Measurements from ENCODE around the gene REX1BD. TPM values are rescaled to one million over a fixed set of nuclear protein-coding genes. Genes with fewer than 3 reads are reported as not detected.

REX1BD gene
- total and polyA plus RNA-seq, 2 of the 4 experiments (the other 2 are of a cell fraction) = 14.2 to 44.6 TPM

GRCh38 chr19:18542941-18543813, 45.4 kb upstream of the REX1BD start, which contains the start of gene FKBP8:
Gene FKBP8 (minus strand): TSS chr19:18543573. CDS start chr19:18541970, 1,603 bp downstream.
- in situ Hi-C loops (cut with MboI; ENCODE audit: low sequenced_read_pairs) = no loop called here
- peak; percentile 100 for ATAC-seq (ENCODE audit: low read depth)

More at GRCh38 chr19:18542941-18543813, 45.4 kb upstream of the REX1BD start, which contains the start of gene FKBP8:
- Histone ChIP-seq H2AFZ (replicated peaks; ENCODE audit: low read length, poor library complexity) (peak within 1 kb of the TSS; percentile 98), H3K4me1 (ENCODE audit: control insufficient read depth, insufficient read depth, low read length) (peaks cover 7% of the 10 kb centered on the region), H3K18ac (ENCODE audit: low read depth, low read length) (peak within 1 kb of the TSS; percentile 67), H4K8ac (ENCODE audit: low read depth in 2 of 2, low read length in 2 of 2) (peak within 1 kb of the TSS; percentile 81 to 98), H3K27ac (ENCODE audit: insufficient read depth, low read length) (peak within 1 kb of the TSS; percentile 93), H3K27me3 (ENCODE audit: control insufficient read depth, insufficient read depth, low read length) (no peaks in the 10 kb centered on the region), H4K91ac (ENCODE audit: insufficient read depth, low read depth, low read length) (peak within 1 kb of the TSS; percentile 82), H3K14ac (replicated peaks; ENCODE audit: low read depth, low read length) (peak within 1 kb of the TSS; percentile 95), H3K36me3 (ENCODE audit: control insufficient read depth, insufficient read depth, low read length) (peaks cover 23% of the 10 kb centered on the region), H3K4me3 (ENCODE audit: insufficient read depth, low read depth, low read length) (peak within 1 kb of the TSS; percentile 89), H3K9me3 (ENCODE audit: control insufficient read depth, insufficient read depth, low read length) (no peaks in the 10 kb centered on the region), H3K56ac (ENCODE audit: extremely low read depth, insufficient read depth, low read length) (peak within 1 kb of the TSS; percentile 74), H2BK15ac (ENCODE audit: low read depth, low read length) (peak within 1 kb of the TSS; percentile 36; the same call in 1 of the 3 replicates), H3K4me2 (ENCODE audit: low read depth, low read length) (peak within 1 kb of the TSS; percentile 93), H2BK20ac (ENCODE audit: low read depth, low read length) (peak within 1 kb of the TSS; percentile 72; the same call in 1 of the 2 replicates), H2AK5ac (ENCODE audit: low read depth, low read length) (peak within 1 kb of the TSS; percentile 70), H3K9me1 (ENCODE audit: insufficient read depth, low read length) (peaks cover 13% of the 10 kb centered on the region), H4K5ac (ENCODE audit: low read depth, low read length) (peak within 1 kb of the TSS; percentile 99), H3K79me1 (ENCODE audit: low read depth in 1 of 2, low read length in 2 of 2) (peaks cover 20 to 34% of the 10 kb centered on the region in 2 experiments), H4K20me1 (ENCODE audit: insufficient read depth, low read length) (no peaks in the 10 kb centered on the region), H3K4ac (ENCODE audit: low read depth, low read length) (peak within 1 kb of the TSS; percentile 97), H3K23ac (ENCODE audit: low read depth, low read length) (peak within 1 kb of the TSS; percentile 94), H2AK9ac (replicated peaks; ENCODE audit: low read depth, low read length, poor library complexity) (peak within 1 kb of the TSS; percentile 99), H2BK120ac (ENCODE audit: low read depth, low read length) (peak within 1 kb of the TSS; percentile 63), H3K9ac (ENCODE audit: low read depth, low read length) (peak within 1 kb of the TSS; percentile 91), H2BK5ac (ENCODE audit: low read depth, low read length, poor library complexity, severe bottlenecking) (peak within 1 kb of the TSS; percentile 97)
- DNase-seq = peak; percentile 79
- TF ChIP-seq RAD21 (IDR thresholded peaks at IDR 0.05; ENCODE audit: low read length) (no peak), MAFK (IDR thresholded peaks at IDR 0.05; ENCODE audit: low read depth, low read length) (no peak), CHD1 (IDR thresholded peaks at IDR 0.05; ENCODE audit: low read depth, low read length) (no peak), POLR2A (IDR thresholded peaks at IDR 0.05; ENCODE audit: low read depth, low read length) (no peak), MAZ (IDR thresholded peaks at IDR 0.05; ENCODE audit: borderline replicate concordance, low read depth, low read length) (0 out of 2 replicates have a peak, but pooled peaks have one; percentile 47), FOS (IDR thresholded peaks at IDR 0.05; ENCODE audit: low read depth, low read length) (peak; percentile 65; the same call in 1 of the 2 replicates), CEBPB (IDR thresholded peaks at IDR 0.05; ENCODE audit: low read depth, low read length) (no peak), SMC3 (IDR thresholded peaks at IDR 0.05; ENCODE audit: low read depth, low read length) (no peak), ELK1 (IDR thresholded peaks at IDR 0.05; ENCODE audit: borderline replicate concordance, low read depth, low read length) (no peak), RCOR1 (IDR thresholded peaks at IDR 0.05; ENCODE audit: insufficient replicate concordance, low read length) (no peak), BHLHE40 (IDR thresholded peaks at IDR 0.05; ENCODE audit: low read depth, low read length) (no peak), MXI1 (IDR thresholded peaks at IDR 0.05; ENCODE audit: borderline replicate concordance, low read depth, low read length) (no peak)
- intact Hi-C loops (cut with micrococcal nuclease) = no loop called here
- BruUV-seq (replicated peaks) = no TSS peak
- dilution Hi-C loops (cut with HindIII; ENCODE audit: low sequenced_read_pairs, unreplicated experiment) = no loop called here
- CTCF ChIA-PET = no interaction called here
- POLR2A ChIA-PET (ENCODE audit: unreplicated experiment) = no interaction called here
- WGBS, 2 experiments (ENCODE audit: extremely low coverage in 2 of 2, insufficient read length in 1 of 2) = 0% methylated on average over 10 of the region's 86 CpGs; no CpG with 5 or more reads in 1 of the 2 experiments

Data from IMR-90 (cell line).